Immature natural killer cell (primary cell): ENCODE measurements around the gene FBXW12. TPM values are rescaled to one million over a fixed set of nuclear protein-coding genes. Genes with fewer than 3 reads are reported as not detected.

Experiments used
- DNase-seq, 3 donors: peaks; one replicate each; pipeline ENCODE4 v3.0.0; 2022; ENCODE audit warnings: mixed read lengths in 1 of 3
- H3K27ac Mint-ChIP-seq, 6 donors: one replicate each; pipeline ENCODE4 v1.8.0; 2020; ENCODE audit warnings: mixed read lengths in 6 of 6, mild to moderate bottlenecking in 5 of 6, inconsistent platforms in 4 of 6, moderate library complexity in 3 of 6
- H3K27me3 Mint-ChIP-seq, 3 donors: one replicate each; pipeline ENCODE4 v1.8.0; 2020 to 2021; ENCODE audit warnings: low read depth in 3 of 3, mild to moderate bottlenecking in 3 of 3, mixed read lengths in 3 of 3, moderate library complexity in 3 of 3, inconsistent platforms in 1 of 3
- H3K36me3 Mint-ChIP-seq, 3 donors: one replicate each; pipeline ENCODE4 v1.8.0; 2020; ENCODE audit warnings: mixed read lengths in 3 of 3, inconsistent platforms in 2 of 3, mild to moderate bottlenecking in 2 of 3
- H3K4me1 Mint-ChIP-seq, 2 donors: one replicate each; pipeline ENCODE4 v1.8.0; 2020; ENCODE audit warnings: inconsistent platforms in 2 of 2, mild to moderate bottlenecking in 2 of 2, mixed read lengths in 2 of 2, moderate library complexity in 1 of 2
- H3K4me3 Mint-ChIP-seq, 5 donors: one replicate each; pipeline ENCODE4 v1.8.0; 2020; ENCODE audit warnings: mild to moderate bottlenecking in 5 of 5, mixed read lengths in 5 of 5, inconsistent platforms in 3 of 5, moderate library complexity in 3 of 5
- H3K9me3 Mint-ChIP-seq, 6 donors: one replicate each; pipeline ENCODE4 v1.8.0; 2020; ENCODE audit warnings: mild to moderate bottlenecking in 6 of 6, mixed read lengths in 6 of 6, inconsistent platforms in 4 of 6, moderate library complexity in 3 of 6
- polyA plus RNA-seq, 3 donors: library from polyadenylated mRNA; unstranded; fragments of 300-500 nt; fragmentation: Illumina TruSeq; gene quantifications; one replicate each; pipeline ENCODE4 v1.2.3, GENCODE V29; 2021

FBXW12 gene
- polyA plus RNA-seq, 3 donors from 2014 or later, result not detected

DNA sequence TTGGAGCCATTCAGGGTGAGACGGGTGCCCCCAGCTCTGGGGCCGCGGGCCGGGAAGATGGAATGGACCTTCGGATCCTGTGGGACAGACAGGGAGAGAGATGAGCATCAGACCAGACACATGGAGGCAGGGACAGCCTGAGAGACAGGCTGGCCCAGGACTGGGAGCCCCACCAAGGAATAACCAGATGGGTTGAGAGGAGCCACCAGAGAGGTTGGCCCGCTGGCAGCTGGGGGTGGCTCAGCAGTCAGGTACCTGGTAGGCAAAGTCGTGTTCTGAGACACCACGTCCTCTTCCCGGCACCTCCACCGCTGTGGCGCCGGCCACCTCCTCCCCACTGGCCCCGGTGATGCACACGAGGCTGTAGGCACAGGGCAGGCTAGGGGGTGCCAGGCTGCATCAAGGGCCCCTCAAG lies 44.1 kb downstream of the FBXW12 start:
- Mint-ChIP-seq H3K4me1 (no peaks in the 10 kb centered on the region), H3K9me3 (no peaks in the 10 kb centered on the region), H3K27me3 (peaks cover 1 to 3% (median 3%) of the 10 kb centered on the region in 3 donors), H3K27ac (no peak overlapping the region), H3K36me3 (no peaks in the 10 kb centered on the region), H3K4me3 (no peak overlapping the region)
- no peak for DNase-seq

DNA sequence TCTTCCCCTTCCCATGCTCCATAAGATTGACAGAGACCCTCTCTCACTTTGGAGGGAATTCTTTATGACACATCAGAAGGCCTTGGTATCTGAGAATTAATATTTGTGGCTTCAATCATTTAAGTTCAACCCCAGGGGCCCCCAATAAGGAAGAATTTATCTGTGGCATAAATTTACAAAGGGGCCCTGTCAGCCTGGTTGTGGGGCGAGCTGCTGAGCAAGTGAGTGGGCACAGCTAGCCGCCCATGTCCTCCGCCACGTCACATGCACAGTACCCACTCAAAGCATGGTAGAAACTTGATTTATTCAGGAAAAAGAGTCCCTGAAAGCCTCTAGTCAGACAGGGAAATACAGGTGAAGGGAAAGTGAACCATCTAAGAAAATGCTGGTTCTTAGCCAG lies 44.5 kb downstream of the FBXW12 start:
- no peaks in the 10 kb centered on the region for H3K4me1 Mint-ChIP-seq
- no peaks in the 10 kb centered on the region for H3K36me3 Mint-ChIP-seq
- no peak overlapping the region for H3K27ac Mint-ChIP-seq
- no peak overlapping the region for H3K4me3 Mint-ChIP-seq
- H3K9me3 Mint-ChIP-seq, result no peaks in the 10 kb centered on the region
- no peak for DNase-seq
- H3K27me3 Mint-ChIP-seq, result peaks cover 1 to 3% (median 3%) of the 10 kb centered on the region in 3 donors

DNA sequence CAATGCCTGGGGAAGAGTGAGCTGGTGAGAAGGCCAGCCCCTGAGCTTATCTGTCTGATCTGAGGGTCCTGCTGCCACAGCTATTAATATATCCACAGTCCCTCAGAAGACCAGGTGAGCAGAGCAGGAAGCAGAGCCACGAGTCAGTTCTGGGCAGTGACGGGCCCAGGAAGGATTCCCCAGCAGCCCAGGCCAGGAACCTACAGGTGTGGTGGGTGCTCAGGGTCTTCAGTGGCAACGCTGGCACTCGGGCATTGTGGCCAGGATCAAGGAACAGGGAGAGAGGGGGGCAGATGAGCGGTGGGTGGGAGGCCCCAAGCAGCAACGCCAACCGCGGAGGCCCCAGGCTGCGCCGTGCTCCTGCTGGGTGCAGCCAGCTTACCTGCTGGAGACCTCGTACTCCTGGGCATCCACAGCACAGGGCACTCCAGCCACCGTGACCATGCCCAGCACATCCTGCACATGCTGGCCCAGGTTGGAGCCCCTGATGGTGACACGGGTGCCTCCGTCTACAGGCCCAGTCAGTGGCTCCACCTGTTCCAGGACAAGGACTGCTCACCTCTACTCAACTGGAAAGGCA lies 45.6 kb downstream of the FBXW12 start:
- H3K4me3 Mint-ChIP-seq, result no peak overlapping the region
- H3K9me3 Mint-ChIP-seq, result no peaks in the 10 kb centered on the region
- H3K4me1 Mint-ChIP-seq, result no peaks in the 10 kb centered on the region
- no peak for DNase-seq
- no peak overlapping the region for H3K27ac Mint-ChIP-seq
- H3K27me3 Mint-ChIP-seq, result peaks cover under 1 to 3% (median 1%) of the 10 kb centered on the region in 3 donors
- H3K36me3 Mint-ChIP-seq, result no peaks in the 10 kb centered on the region

DNA sequence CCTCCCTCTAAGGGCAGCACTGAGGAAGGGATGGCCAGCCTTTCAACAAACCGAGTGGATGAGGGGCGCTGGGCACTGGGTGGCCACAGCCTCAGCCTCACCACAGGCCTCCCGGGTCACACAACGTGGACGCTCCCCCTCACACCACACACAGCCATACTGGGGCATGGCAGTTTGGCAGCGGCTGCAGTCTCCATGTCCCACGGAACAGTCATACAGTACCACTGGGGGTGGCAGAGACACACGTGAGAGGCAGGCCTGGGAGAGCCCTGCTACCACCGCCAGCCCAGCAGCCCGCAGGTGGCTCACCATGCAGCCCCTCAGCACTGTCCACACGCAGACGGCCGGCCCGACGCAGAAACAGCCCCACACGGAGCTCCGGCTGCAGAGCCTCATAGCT lies 46.1 kb downstream of the FBXW12 start:
- Mint-ChIP-seq H3K36me3 (no peaks in the 10 kb centered on the region), H3K9me3 (no peaks in the 10 kb centered on the region), H3K27ac (no peak overlapping the region)

DNA sequence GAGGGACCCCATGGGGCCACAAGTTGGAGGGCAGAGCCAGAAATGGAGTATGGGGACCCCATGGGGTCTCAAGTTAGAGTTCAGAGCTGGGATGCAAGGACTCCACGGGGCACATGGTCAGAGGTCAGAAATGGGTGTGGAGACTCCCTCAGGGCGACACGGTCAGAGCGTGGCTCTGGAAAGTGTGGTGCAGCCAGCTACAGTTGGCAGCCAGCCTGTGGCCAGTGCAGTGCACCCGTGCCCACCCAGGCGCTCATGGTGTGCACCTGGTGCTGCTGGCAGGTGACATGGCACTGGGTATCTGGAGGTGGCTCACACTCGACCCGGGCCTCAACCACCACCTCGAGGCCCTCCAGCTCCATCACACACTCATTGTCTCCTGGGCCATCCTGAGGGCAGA lies 46.6 kb downstream of the FBXW12 start:
- Mint-ChIP-seq H3K9me3 (no peaks in the 10 kb centered on the region), H3K4me1 (no peaks in the 10 kb centered on the region), H3K36me3 (no peaks in the 10 kb centered on the region), H3K27me3 (peaks cover 0 to 3% (median 2%) of the 10 kb centered on the region in 3 donors), H3K4me3 (no peak overlapping the region), H3K27ac (no peak overlapping the region)
- DNase-seq, result no peak

More for the DNA sequence above, 46.1 kb downstream of the FBXW12 start:
- peaks cover 0 to 3% (median 2%) of the 10 kb centered on the region in 3 donors for H3K27me3 Mint-ChIP-seq
- DNase-seq, result no peak
- H3K4me3 Mint-ChIP-seq, result no peak overlapping the region
- H3K4me1 Mint-ChIP-seq, result no peaks in the 10 kb centered on the region

DNA sequence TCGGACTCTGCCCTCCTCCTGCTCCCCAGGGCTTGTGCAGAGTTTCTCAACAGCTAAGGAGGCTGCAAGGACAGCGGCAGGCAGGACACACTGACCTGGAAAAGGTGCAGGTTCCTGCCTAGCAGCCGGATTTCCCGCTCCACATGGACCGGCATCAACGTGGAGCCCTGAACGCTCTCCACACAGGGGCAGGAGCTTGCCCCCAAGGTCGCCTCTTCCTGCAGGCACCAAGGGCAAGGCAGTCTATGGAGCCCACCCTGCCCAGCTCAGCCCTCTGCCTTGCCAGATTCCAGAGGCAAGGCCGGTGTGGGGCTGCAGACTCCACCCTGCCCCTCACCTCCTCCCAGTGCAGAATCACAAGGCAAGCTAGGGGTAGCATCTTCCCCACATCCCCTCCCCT lies 47.1 kb downstream of the FBXW12 start:
- Mint-ChIP-seq H3K27me3 (peaks cover 0 to 3% (median 2%) of the 10 kb centered on the region in 3 donors), H3K36me3 (no peaks in the 10 kb centered on the region), H3K27ac (no peak overlapping the region), H3K4me3 (no peak overlapping the region), H3K9me3 (no peaks in the 10 kb centered on the region), H3K4me1 (no peaks in the 10 kb centered on the region)
- no peak for DNase-seq

DNA sequence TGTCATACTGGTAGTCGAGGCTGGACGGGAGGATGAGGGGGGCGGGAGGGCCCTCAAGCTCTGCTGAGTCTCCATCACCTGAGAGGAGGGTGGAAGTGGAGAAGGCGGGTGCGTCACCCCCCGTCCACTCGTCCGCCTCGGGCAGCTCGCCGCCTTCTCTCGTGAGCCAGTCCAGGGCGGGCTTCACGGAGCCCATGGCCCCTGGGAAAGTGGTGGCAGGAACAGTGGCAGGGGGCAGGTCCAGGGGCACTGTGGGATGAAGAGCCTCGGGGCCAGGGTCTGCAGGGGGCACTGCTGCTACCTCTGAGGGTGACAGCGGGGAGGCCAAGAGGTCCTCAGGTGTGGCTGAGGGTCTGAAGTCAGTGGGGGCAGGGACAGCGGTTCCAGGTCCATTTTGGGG lies 47.6 kb downstream of the FBXW12 start:
- Mint-ChIP-seq H3K27me3 (peaks cover 0 to 3% (median 2%) of the 10 kb centered on the region in 3 donors), H3K4me1 (no peaks in the 10 kb centered on the region), H3K27ac (no peak overlapping the region), H3K36me3 (no peaks in the 10 kb centered on the region), H3K9me3 (no peaks in the 10 kb centered on the region), H3K4me3 (no peak overlapping the region)
- no peak for DNase-seq

DNA sequence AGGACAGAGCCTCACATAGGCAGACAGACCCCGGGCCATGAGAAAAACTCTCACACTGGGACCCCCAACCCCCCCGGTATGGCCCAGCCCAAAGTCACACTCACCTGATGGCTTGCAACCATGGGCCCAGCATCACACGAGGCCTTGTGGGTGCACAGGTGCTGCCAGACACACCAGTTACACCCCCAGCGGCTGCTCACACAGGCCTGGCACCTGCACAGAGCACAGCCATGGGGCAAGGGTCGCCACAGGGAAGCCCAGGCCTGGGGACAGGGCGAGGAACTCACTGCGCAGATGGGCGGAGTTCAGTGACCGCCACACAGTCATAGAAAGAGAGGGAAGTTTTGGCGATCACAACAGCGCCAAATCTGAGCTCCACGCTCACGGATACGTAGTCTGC lies 48.5 kb downstream of the FBXW12 start:
- H3K4me1 Mint-ChIP-seq, result no peaks in the 10 kb centered on the region
- H3K27ac Mint-ChIP-seq, result no peak overlapping the region
- no peak overlapping the region for H3K4me3 Mint-ChIP-seq
- H3K9me3 Mint-ChIP-seq, result no peaks in the 10 kb centered on the region
- no peaks in the 10 kb centered on the region for H3K36me3 Mint-ChIP-seq
- H3K27me3 Mint-ChIP-seq, result peaks cover 0 to 3% (median 2%) of the 10 kb centered on the region in 3 donors
- DNase-seq, result no peak

DNA sequence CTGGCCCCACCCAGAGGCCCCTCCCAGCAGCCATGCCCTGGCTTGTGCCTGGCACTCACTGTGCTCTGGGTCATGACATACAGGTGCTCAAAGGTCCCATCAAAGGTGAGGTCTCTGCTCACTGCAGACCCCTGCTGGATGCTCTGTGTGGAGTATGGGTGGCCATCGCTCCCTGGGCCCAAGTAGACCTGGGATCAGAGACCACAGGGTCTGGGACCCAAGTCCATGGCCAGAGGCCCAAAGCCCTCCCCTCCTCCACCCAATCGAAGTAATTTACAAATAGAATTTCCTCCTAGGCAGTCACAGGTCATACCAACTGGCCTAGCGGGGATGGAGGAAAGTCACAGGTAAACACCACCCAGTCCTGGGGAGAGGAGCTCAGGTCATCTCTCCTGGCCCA lies 50.3 kb downstream of the FBXW12 start:
- no peaks in the 10 kb centered on the region for H3K4me1 Mint-ChIP-seq
- H3K27me3 Mint-ChIP-seq, result peaks cover 3 to 4% (median 4%) of the 10 kb centered on the region in 3 donors
- H3K36me3 Mint-ChIP-seq, result no peaks in the 10 kb centered on the region
- DNase-seq, result no peak
- no peak overlapping the region for H3K27ac Mint-ChIP-seq
- no peaks in the 10 kb centered on the region for H3K9me3 Mint-ChIP-seq
- H3K4me3 Mint-ChIP-seq, result no peak overlapping the region

DNA sequence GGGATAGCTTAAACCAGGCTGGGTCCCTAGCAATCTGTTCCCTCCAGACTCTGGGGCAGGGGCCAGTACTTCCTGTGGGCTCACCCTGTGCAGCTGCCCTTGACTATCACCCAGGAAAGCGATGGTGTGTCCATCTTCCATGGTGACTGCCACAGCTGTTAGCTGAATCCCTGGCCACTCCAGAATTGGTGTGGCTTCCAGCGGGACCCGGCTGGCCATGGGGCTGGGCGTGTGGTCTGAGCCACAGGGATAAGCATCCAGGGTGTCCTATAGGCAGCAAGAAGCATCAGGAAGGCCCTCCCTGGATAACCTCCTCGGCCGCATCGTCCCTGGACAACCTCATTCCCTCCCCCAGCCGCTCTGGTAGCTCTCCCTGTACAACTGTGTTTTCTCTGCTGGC lies 50.7 kb downstream of the FBXW12 start:
- no peak overlapping the region for H3K27ac Mint-ChIP-seq
- no peaks in the 10 kb centered on the region for H3K9me3 Mint-ChIP-seq
- H3K36me3 Mint-ChIP-seq, result no peaks in the 10 kb centered on the region
- H3K4me1 Mint-ChIP-seq, result no peaks in the 10 kb centered on the region
- H3K27me3 Mint-ChIP-seq, result peaks cover 3 to 5% (median 4%) of the 10 kb centered on the region in 3 donors
- no peak overlapping the region for H3K4me3 Mint-ChIP-seq
- no peak for DNase-seq

DNA sequence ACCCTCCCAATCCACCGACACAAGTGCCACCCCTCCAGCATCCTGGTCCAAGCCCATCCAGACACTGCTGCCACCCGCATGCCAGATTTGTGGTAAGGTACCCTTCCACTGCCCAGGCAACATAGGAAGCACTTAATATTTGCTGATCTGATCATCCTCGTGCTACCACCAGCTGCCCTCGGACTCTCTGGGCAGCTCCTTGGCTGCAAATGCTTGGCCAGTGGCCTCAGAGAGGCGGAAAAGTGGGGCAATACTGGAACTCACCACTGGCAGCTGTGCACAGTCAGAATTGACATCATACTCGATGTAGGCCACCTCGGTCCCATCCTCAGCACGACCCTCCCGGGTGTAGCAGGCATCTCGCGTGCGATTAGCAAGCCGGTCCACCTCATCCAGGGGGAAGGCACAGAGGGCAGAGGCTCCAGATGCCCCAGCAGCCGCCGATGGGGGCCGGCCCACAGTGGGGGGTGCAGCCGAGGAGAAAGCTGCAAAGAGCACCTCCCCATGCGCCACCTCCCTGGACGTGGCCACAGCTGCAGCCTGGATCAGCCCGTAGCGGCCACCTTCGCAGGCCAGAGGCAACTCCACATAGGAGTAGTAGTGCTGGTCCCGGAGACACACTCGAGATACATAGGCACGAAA lies 51.3 kb downstream of the FBXW12 start:
- H3K27me3 Mint-ChIP-seq, result peaks cover 3 to 5% (median 4%) of the 10 kb centered on the region in 3 donors
- H3K36me3 Mint-ChIP-seq, result no peaks in the 10 kb centered on the region
- DNase-seq, result no peak
- peaks cover 0 to 3% of the 10 kb centered on the region in 2 donors for H3K4me1 Mint-ChIP-seq
- H3K9me3 Mint-ChIP-seq, result no peaks in the 10 kb centered on the region
- no peak overlapping the region for H3K27ac Mint-ChIP-seq
- no peak overlapping the region for H3K4me3 Mint-ChIP-seq

DNA sequence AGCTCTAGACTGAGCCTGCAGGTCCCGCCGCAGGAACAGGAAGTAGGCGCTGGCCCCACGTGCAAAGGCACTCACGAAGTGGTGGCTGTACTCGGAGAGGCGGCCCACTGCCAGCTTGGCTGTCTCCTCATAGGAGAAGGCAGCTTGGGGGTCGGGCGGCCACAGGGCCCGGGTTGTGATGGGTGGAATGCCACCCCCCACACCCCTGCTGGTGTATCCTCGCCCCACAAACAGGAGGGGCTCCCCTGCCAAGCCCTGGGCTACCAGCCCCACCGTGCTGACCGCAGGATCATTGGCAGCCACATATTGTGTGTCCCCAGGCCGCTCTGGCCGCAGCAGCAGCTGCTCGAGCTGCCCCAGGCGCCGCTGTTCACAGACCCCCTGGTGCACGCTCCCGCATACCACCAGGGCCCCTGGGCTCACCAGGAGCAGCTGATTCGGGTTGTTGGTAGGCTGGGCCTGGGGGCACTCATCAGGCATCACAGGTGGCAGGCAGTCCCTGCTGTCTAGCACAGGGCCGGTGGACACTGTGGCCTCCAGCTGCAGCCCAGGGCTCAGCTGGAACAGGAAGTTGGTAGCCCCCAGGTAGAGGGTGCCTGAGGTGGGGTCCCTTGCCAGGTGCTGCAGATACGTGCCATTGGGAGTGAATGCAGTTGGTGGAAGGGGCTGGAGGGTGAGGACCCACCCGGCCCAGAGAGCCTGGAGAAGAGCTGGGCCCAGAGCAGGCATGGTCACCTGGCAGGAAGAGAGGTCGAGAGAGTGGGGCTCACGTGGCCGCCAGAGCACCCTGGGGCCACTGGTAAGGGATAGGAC lies 52.1 kb downstream of the FBXW12 start:
- no peak overlapping the region for H3K4me3 Mint-ChIP-seq
- H3K9me3 Mint-ChIP-seq, result no peaks in the 10 kb centered on the region
- H3K4me1 Mint-ChIP-seq, result peaks cover 0 to 3% of the 10 kb centered on the region in 2 donors
- H3K27me3 Mint-ChIP-seq, result peaks cover 3 to 4% (median 4%) of the 10 kb centered on the region in 3 donors
- H3K36me3 Mint-ChIP-seq, result no peaks in the 10 kb centered on the region
- H3K27ac Mint-ChIP-seq, result no peak overlapping the region
- DNase-seq, result no peak

DNA sequence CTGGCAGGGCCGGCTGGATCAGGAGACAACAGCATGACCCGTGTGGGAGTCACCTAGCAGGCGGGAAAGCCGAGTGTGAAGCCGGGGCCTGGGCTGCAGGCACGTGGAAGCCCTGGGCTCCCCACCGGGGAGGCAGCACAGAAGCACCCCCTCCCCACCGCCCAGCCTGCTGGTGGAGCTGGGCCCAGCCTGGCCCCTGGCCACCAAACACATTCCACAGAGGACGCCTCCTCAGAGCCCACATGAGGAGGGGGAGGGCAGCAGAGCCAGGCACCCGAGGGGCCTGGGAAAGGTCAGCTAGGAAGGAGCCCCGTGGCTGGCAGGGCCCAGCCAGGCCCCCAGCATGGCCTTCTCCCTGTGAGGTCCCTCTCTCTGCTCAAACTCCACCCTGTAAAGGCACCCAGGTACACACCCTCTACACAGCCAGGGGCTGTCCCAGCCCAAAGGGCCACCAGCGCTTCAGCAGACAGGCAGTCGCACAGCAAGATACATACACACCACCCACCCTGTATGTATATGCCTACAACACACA lies 53.3 kb downstream of the FBXW12 start:
- H3K27ac Mint-ChIP-seq, result peak overlapping the region in 1 of 6 donors; percentile 5
- H3K4me1 Mint-ChIP-seq, result peaks cover 0 to 10% of the 10 kb centered on the region in 2 donors
- peaks cover 3 to 4% (median 4%) of the 10 kb centered on the region in 3 donors for H3K27me3 Mint-ChIP-seq
- no peak overlapping the region for H3K4me3 Mint-ChIP-seq
- no peaks in the 10 kb centered on the region for H3K36me3 Mint-ChIP-seq
- H3K9me3 Mint-ChIP-seq, result no peaks in the 10 kb centered on the region
- no peak for DNase-seq

DNA sequence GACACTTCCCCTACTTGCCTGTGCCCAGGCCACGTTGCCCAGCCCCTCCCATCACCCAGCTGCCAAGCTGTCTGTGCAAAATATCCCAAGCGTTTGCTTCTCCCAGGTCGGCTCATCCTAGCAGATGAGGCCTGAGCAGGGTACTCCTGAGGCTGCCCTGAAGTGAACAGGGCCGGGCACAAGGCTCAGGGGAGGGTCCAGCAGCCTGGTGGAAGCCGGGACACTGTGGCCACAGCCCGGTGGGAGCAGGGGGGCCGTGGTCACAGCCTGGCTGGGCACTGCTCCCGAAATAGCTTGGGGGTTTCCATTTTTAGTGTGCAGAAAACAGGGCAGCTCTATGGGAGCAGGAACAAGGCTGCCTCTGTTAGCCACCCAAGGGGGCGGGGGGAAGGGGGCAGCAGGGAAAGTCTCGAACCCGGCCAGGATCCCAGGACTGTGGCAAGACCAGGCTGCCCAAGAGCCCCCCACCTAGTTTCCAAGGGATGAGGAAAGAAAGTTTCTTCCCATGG lies 54.4 kb downstream of the FBXW12 start:
- H3K36me3 Mint-ChIP-seq, result no peaks in the 10 kb centered on the region
- H3K4me3 Mint-ChIP-seq, result no peak overlapping the region
- no peaks in the 10 kb centered on the region for H3K9me3 Mint-ChIP-seq
- H3K27me3 Mint-ChIP-seq, result peaks cover 3 to 4% (median 4%) of the 10 kb centered on the region in 3 donors
- H3K27ac Mint-ChIP-seq, result no peak overlapping the region
- peaks cover 0 to 15% of the 10 kb centered on the region in 2 donors for H3K4me1 Mint-ChIP-seq
- DNase-seq, result no peak
